ENCODE measurements around the gene TUBB4B.
A peak's percentile ranks its signal among the peaks of the same experiment; 100 is the strongest.

The TUBB4B gene

DNA sequence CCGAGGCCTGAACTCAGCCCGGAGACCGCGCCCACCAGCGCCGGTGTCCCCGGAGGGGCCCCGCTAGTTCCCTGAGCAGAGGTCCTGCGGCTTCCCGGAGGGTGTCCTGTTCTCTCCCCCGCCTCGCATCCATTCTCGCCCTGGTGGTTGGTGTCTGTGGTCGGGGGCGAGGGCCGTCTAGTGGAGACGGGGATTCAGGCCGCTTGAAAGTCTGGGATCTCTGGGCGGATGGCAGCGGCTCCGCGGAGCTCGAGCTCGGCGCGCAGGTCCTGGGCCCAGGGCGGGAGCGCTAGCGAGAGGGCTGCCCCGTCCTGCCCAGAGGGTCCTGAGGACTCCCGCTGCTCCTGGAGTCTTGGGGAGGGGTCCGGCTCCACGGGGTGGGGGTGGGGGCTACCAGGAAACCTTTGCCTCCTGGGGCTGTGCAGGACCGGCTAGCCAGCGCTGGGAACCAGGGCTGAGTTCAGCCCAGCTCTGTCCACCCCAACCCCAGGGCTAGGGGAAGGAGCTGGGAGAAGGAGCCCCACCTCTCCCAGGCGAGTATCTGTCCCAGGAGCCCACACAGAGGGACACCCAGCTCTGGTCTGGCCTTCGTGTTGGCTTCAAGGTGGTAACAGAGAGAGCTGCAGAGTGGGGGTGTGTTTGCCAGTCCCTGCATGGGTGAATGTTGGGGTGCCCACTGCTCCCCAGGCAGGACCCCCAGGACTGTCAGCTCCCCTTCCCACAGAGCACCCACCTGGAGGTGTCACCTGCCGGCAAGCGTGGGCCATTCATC, 40.4 kb downstream of the TUBB4B start:
- ChIA-PET POLR2A (no interaction called here), CTCF (interaction anchor here (1.0 to 2.2 kb wide), 2 partner anchors 21 to 48 kb away, joined by 3 to 10 read pairs; partner anchors contain the start of gene NRARP)
- TF ChIP-seq, protein P1, sequence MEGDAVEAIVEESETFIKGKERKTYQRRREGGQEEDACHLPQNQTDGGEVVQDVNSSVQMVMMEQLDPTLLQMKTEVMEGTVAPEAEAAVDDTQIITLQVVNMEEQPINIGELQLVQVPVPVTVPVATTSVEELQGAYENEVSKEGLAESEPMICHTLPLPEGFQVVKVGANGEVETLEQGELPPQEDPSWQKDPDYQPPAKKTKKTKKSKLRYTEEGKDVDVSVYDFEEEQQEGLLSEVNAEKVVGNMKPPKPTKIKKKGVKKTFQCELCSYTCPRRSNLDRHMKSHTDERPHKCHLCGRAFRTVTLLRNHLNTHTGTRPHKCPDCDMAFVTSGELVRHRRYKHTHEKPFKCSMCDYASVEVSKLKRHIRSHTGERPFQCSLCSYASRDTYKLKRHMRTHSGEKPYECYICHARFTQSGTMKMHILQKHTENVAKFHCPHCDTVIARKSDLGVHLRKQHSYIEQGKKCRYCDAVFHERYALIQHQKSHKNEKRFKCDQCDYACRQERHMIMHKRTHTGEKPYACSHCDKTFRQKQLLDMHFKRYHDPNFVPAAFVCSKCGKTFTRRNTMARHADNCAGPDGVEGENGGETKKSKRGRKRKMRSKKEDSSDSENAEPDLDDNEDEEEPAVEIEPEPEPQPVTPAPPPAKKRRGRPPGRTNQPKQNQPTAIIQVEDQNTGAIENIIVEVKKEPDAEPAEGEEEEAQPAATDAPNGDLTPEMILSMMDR (IDR thresholded peaks at IDR 0.05; ENCODE audit: control extremely low read depth, extremely low read depth, low read depth, missing control alignments): no peak
- no peak for DNase-seq (ENCODE audit: extremely low spot score)

DNA sequence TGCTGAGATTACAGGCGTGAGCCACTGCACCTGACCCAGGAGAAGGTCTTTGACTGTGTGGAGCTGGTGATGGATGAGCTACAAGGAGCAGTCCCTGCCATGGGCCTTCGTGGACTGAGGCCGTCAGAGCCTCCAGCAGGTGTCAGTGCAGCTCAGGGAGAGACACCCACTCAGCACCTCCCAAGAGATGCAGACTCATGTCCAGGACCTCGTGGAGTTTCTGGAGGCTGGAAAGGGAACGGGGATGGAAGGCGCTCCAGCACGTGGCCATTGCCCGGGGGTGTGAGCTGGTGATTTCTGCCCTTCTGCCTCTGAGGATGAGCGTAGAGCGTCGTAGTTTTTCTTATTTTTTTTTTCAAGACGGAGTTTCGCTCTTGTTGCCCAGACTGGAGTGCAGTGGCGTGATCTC, 45.9 kb downstream of the TUBB4B start:
- TF ChIP-seq, protein P1 (IDR thresholded peaks at IDR 0.05; ENCODE audit: control extremely low read depth, extremely low read depth, low read depth, missing control alignments): peak; percentile 41
- CTCF ChIA-PET: interaction anchor here (0.7 to 2.3 kb wide), 18 partner anchors 9 to 248 kb away, joined by 3 to 11 read pairs (median 4); partner anchors contain the start of genes EXD3, NELFB, NOXA1 and NRARP
- POLR2A ChIA-PET: interaction anchor here (1.0 to 1.4 kb wide), 2 partner anchors 9 to 15 kb away, joined by 3 read pairs; partner anchors contain the start of genes NRARP and TOR4A
- peak; percentile 62 for DNase-seq (ENCODE audit: extremely low spot score)

DNA sequence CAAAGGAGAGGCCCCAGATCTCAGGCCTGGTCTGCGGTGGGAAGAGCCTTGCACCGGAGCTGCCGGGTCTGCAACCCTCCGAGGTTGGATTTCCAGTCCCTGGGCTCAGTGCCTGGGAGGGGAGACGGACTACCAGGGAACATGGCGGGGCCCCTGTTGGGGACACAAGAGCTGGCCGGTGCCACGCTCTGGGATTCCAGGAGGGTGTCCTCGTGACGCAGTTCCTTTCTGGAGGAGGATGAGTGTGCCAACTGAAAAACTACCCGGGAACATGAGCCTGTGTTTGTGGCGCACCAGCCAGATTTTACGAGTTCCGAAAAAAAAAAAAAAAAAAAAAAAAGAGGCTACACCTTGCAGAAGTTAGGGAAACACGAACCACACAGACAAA, 52.0 kb downstream of the TUBB4B start:
- TF ChIP-seq, protein P1 (IDR thresholded peaks at IDR 0.05; ENCODE audit: control extremely low read depth, extremely low read depth, low read depth, missing control alignments): no peak
- no peak for DNase-seq (ENCODE audit: extremely low spot score)
- POLR2A ChIA-PET: interaction anchor here (0.7 to 1.4 kb wide), 2 partner anchors 9 to 18 kb away, joined by 5 to 6 read pairs; partner anchors contain the start of gene NRARP
- CTCF ChIA-PET: interaction anchor here (1.4 to 1.8 kb wide), 2 partner anchors 9 to 258 kb away, joined by 3 to 7 read pairs; partner anchors contain the start of gene NRARP
